Cerebellar cortex (tissue), 1 donor: ENCODE measurements around the gene UBA3.

Experiments used
- DNase-seq: peaks from one replicate; pipeline ENCODE4 v3.0.0-alpha.2; 2015; ENCODE audit warnings: low spot score

Gene UBA3

GRCh38 chr3:69080233-69080920 is at the start of gene UBA3:
UBA3 (minus strand) TSS chr3:69080365; CDS start chr3:69080353, 12 bp downstream.
- DNase-seq: peak; percentile 91

- DNase-seq: no peak
Measured at GRCh38 chr3:69129531-69129930, 49.4 kb upstream of the UBA3 start.

DNA sequence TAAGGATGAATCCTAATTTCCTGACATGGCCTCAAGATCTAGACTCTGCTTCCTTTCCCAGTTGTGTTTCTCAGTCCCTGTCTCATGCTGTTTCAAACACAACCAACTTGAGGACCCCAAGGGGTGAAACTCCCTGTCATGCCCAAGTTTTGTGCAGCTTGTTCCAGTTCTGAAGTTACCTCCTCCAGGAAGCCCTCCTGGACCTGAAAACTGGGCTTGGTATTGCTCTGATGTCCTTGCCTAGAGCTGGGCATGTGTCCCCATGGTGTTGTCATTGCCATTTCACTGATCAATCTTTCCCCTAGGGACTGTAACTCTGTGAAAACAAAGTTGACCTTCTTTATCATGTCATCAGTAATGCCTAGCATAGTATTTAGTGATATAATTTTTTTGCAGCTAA is 48.3 kb upstream of the UBA3 start:
- DNase-seq: no peak

- no peak for DNase-seq
Measured at GRCh38 chr3:69126999-69127398, 46.8 kb upstream of the UBA3 start.

- DNase-seq: no peak
Measured at GRCh38 chr3:69126216-69126615, 46.1 kb upstream of the UBA3 start.

GRCh38 chr3:69122403-69122802 is 42.2 kb upstream of the UBA3 start, which contains the start of gene LMOD3:
LMOD3 (minus strand) TSS chr3:69122595; CDS start chr3:69122386, 209 bp downstream.
- no peak for DNase-seq

DNA sequence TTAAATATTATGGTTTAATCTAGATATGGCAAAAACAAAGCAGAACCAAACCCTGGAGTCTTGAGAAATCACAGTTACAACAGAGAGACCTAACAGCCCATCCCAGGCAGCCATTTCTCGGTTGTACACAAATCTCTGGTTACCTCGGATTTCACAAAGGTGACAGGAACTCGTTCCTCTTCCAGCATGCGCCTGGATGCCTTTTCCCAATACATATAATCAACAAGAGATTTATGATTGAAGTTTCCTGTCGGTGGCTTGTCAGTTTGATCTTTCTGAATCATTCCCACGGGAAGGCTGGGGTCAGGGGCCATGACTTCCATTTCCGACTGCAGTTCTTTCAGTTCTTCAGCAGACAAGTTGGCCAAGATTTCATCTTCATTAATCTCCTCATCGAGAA is 41.8 kb upstream of the UBA3 start:
- no peak for DNase-seq

DNA sequence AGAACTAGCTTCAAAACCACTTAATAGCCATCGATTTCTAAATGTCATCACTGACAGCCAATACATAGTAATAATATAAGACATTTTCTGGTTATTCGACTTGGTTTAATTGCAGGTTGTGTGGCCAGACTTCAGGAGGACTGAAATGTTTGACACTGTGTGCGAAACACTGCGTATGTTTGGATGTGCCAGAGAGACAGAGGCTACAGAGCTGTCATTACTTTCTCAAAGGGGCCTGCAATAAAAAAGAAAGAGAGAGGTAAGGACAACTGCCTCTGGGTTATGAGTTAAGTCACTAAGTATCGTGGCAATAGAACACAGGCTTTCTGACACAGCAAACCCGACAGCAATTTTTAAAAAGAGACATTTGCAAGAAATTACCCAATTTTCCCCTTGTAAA is 41.3 kb upstream of the UBA3 start:
- DNase-seq: no peak

DNA sequence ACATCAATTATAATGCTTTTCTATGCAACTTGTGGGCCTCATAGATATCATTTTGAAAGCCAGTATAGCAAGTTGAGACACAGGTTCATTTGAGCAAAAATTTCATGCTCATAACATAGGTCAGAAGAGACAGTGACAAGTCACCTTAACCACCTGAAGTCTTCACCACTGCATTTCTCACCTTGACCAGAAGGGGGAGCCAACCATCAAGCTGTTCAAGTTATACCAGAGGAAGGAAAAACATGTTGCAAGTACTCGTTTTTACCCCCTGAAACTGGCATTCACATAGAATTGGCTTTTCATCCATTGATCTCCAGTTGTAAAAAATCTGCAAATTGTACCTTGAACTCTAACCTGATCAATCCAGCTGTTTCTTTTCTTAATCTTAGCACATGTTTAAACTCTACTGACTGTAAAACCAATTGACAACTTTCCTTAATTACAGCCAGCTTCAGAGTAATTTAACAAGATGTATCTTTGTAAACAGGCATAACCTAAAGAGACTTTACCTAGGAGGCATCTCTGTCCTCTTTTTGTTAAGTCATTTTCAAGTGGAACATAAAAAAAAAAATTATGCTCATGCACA is 40.8 kb upstream of the UBA3 start:
- peak; percentile 84 for DNase-seq

GRCh38 chr3:69119681-69120080 is 39.5 kb upstream of the UBA3 start:
- DNase-seq: no peak

DNA sequence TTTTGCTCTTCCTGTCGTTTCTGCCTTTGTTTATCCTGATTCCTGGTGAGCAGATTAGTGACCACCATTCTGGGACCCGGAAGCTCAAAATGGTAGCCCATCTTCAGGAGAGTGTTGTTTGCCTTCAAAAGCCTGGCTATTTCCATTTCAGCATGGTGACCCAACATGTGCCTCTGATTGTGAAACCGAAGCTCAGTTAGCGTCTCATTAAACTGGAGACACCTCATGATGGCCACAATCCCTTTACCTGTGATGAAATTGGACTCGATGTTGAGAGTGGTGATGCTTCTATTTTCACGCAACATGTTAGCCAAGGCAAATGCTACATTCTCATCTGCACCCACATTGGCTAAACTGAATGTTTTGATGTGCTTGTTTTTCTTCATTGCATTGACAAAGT is 39.0 kb upstream of the UBA3 start:
- DNase-seq: no peak

GRCh38 chr3:69118555-69118954 is 38.4 kb upstream of the UBA3 start:
- no peak for DNase-seq

DNA sequence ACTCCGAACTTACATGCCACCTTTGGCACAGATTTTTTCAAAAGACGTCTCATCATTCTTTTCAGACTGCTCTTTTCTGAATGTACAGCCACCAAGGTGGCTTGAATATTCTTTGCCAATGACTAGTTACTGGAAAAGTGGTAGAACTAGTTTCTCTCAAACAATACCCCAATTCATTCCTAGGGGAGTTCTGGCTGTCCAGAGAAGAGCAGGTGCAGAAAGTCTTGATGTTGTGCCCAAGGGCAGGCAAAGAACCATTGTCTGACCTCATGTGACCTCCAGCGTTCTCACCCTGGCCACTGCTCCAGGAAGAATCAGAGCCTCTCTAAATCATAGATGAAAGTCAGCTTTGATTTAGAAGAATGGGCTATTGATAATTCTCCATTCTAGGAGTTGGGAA is 36.7 kb upstream of the UBA3 start:
- no peak for DNase-seq

- no peak for DNase-seq
Measured at GRCh38 chr3:69116162-69116561, 36.0 kb upstream of the UBA3 start.

GRCh38 chr3:69115731-69116130 is 35.6 kb upstream of the UBA3 start:
- no peak for DNase-seq

- DNase-seq: no peak
Measured at GRCh38 chr3:69113536-69113935, 33.4 kb upstream of the UBA3 start.

- DNase-seq: no peak
Measured at GRCh38 chr3:69110941-69111546, 30.9 kb upstream of the UBA3 start.

GRCh38 chr3:69108811-69109210 is 28.6 kb upstream of the UBA3 start:
- DNase-seq: no peak

GRCh38 chr3:69107841-69108240 is 27.7 kb upstream of the UBA3 start:
- DNase-seq: no peak

GRCh38 chr3:69105320-69105719 is 25.2 kb upstream of the UBA3 start:
- no peak for DNase-seq

DNA sequence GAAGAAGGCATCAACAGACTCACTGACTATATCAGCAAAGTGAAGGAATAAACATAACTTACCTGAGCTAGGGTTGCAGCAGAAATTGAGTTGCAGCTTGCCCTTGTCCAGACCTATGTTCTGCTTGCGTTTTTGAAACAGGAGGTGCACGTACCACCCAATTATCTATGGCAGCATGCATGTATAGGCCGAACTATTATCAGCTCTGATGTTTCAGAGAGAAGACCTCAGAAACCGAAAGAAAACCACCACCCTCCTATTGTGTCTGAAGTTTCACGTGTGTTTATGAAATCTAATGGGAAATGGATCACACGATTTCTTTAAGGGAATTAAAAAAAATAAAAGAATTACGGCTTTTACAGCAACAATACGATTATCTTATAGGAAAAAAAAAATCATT is 24.4 kb upstream of the UBA3 start:
- no peak for DNase-seq

DNA sequence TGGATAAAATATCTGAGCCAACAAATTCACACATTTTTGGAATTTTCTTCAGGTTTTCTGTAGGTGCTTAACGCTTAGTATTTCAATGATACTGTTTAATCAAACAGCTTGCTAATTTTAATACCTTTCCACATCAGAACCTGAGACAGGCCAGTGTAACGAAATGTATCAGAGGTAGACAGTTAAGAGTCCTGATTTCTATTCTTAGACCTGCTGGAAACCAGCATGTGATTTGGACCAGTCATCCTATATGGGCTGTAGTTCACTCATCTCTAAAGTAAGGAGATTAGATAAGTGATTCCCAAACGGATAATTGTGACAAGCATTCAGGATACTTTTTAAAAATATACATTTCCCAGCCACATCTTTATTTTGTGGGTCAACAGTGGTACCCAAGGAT is 23.0 kb upstream of the UBA3 start:
- no peak for DNase-seq

- DNase-seq: no peak
Measured at GRCh38 chr3:69102384-69102783, 22.2 kb upstream of the UBA3 start.

- no peak for DNase-seq
Measured at GRCh38 chr3:69099576-69099975, 19.4 kb upstream of the UBA3 start.
